GM04504 (cell line): ENCODE data around the gene CRBN.

Experiments used
- DNase-seq: peaks from one replicate; pipeline ENCODE4 v3.0.0-alpha.2; 2012; ENCODE audit warnings: low read depth

CRBN gene

DNA sequence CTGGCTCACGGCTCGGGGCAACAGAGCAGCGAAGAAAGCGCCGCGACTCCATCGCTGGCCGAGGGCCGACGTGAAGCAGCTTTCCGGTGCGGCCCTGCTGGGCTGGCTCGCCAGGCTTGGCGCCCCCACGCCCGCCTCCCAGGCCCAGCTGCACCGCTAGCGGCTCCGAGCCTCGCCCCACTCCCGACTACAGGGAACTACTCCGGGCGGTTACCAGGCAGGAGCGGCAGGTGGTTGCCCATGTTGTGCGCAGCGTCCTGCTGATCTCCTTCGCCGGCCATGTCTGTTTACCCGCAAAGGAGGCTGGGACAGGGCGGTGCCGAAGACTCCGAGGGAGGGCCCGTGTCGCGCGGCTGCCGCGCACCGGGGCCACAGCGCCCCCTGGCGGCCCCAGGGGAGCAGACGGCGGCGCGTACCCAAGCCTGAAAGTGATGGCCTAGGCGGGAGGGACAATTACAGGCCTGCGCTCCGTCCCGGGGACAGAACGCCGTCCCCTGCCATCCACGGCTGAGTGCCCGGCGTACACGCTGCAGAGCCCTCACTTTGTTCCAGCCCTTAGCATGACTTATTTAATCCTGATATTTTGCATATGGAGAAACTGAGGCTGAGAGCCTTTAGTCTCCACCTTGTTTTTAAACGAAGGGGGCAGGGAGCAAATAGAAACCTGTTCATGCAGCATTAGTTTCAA, at the start of gene CRBN:
Gene CRBN, minus strand, starts transcription at position 285 of the 688 bp plus-strand sequence. Its CDS starts 4 bp downstream, at position 281.
- DNase-seq, result peak; percentile 71

DNA sequence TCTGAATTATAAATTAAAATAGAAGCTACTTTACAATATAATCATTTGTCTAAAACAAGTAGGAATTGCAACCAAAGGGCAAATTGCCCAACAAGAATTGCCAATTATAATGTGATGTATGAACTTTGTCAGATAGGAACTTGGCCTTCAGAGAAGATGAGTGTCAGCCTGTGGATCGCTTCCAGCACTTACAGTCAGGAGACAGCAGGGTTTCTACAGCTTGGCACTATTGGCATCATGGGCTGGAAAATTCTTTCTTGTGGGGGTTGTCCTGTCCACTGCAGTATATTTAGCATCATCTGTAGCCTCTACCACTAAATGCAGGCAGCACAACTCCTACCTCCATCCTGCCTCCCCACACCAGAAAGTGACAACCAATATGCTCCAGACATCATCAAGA, 48.1 kb upstream of the CRBN start:
- DNase-seq, result no peak

DNA sequence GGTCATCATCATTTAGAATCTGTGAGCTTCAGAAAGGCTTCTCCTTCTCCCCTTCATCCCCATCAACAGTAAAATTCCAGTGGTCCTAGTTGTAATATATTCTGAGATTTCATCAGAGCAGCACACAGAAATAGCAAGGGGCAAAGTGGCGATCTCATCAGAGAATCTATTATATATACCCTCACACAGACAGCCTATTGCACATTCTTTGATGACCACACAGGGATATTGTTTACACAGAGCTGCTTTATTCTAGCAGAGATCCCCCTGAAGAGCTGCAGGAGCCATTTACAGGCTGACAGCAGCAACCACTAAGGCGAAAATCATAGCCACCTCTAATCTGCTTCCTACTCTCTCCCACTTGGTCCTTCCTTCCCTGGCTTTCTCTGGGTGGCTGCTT, 42.0 kb upstream of the CRBN start:
- no peak for DNase-seq

DNA sequence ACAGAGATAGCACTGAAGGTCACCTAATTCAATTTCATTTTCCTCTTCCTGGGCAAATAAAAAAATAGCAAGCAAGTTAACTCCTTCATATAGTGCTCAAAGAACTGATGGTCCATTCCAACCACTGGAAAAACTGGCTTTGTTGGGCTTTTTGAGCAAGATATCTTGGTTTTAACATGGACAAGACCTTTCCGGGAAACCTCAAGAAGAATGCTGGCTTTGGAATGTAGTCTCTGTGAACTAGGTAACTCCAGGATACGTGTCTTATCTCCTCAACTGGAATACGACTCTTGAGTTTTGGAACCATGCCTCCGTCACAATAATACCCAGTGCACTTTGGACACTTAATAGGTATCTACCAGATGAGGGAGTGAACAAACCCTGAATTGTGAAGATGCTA, 36.9 kb upstream of the CRBN start:
- no peak for DNase-seq

DNA sequence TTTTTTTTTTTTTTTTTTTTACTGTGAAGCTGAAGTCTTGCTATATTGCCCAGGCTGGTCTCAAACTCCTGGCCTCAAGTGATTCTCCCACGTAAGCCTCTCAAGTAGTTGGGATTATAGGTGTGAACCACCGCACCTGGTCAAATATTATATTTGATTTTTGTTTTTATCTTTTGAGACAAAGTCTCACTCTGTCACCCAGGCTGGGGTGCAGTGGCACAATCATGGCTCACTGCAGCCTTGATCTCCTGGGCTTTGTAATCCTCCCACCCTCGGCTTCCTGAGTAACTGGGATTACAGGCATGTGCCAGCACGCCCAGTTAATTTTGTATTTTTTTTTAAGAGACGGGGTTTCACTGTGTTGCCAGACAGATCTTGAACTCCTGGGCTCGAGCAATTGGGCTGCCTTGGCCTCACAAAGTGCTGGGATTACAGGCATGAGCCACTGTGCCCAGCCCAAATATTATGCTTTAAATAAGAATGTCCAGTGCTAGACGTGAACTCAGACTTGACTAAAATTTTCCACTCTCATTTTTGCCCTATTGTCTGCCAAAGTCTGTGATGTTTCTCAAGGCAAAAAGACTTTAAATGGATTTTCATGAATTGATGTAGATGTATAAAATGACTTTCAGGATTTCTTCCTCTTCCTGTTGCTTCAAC, 33.4 kb upstream of the CRBN start:
- no peak for DNase-seq

DNA sequence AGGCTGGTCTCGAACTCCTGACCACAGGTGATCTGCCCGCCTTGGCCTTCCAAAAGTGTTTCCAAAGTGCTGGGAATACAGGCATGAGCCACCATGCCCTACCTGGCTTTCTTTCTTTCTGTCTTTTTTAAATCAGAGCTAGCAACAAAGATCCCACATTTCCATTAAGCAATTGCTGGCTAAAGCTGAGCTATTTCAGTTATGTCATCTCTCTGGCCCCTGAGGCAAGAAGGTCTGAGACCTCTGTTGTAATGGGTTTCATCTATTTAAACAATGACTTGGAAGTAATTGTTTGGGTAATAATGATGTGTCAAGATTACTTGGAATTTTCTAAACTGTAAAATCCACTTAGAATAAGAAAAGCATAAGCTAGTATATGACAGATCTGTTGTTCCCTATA, 30.2 kb upstream of the CRBN start:
- no peak for DNase-seq

DNA sequence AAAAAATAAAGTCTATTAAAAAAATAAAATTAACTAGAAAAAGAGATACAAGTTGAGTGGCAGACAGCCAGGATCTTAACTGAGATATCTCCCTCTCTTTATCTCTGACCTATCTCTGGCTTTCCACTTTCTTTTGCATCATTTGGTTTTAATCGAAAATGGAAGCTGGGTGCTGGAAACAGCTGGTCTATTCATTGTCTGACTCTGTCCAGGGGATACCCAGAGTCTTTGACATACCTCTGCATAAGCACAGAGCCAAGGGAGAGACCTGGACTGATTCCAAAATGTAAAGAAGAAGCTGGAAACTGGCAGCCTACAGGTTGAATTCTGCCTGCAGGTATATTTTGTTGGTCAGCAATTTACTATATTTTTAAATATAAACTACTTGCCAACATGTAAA, 29.6 kb upstream of the CRBN start:
- no peak for DNase-seq

DNA sequence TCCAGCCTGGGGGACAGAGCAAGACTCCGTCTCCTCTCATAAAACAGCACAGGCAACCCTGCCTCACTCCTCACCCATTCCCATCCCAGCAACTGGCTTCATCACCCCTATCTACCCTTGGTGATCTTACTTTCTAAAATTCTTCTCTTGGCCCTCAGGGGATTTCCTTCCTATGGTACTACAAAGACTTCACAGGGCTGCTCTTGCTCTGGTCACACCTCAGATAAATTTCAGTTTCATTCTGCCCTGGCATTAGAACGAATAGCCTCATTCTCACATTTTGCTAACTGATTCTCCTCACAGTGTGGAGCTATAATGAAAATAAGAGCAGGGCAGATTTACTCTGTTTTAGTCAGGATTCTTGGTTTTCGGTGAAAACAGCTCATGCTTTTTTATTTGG, 22.1 kb upstream of the CRBN start:
- no peak for DNase-seq

DNA sequence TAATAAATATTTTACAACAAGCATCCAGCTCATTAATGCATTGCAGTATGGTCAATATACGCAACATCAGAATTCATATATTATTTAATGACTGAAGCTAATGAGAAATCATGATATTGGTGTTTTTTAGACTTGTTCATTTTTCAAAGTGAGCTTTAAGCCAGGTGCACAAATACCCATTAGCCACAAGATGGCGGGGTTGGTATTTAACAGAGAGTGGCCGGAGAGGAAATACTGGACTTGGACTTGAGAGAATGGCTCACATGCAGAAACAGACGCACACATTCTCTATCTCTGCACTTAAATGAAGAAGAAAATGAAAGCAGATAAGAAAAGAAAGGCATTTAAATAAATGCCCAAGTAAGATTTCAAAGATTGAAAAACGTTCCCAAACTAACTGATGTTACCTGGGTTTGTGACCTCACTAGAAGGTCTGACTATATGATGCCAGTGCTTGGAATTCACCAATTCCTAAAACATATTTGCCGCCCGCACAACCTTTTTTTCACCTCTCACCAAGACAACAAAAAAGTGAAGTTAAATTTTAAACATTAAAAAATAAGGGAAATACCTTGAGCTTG, 21.2 kb upstream of the CRBN start:
- peak; percentile 19 for DNase-seq

DNA sequence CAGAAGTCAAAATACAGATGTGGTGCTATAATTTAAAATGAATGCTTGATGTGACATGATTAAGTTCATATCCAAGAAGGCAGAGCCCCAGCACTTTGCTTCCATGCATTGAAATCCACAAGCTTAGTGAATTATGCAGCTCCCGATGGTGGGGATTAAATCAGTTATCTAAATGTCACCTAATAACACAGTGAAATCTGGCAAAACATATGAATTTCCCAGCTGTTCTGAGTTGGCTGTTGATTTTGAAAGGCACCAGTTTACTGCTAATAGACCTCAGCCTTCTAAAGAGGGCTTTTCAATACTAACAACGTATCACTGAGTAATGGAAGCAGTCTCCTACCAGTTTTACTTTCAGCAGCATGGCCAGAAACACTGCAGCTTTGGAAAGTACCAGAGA, 19.8 kb upstream of the CRBN start:
- DNase-seq, result no peak

DNA sequence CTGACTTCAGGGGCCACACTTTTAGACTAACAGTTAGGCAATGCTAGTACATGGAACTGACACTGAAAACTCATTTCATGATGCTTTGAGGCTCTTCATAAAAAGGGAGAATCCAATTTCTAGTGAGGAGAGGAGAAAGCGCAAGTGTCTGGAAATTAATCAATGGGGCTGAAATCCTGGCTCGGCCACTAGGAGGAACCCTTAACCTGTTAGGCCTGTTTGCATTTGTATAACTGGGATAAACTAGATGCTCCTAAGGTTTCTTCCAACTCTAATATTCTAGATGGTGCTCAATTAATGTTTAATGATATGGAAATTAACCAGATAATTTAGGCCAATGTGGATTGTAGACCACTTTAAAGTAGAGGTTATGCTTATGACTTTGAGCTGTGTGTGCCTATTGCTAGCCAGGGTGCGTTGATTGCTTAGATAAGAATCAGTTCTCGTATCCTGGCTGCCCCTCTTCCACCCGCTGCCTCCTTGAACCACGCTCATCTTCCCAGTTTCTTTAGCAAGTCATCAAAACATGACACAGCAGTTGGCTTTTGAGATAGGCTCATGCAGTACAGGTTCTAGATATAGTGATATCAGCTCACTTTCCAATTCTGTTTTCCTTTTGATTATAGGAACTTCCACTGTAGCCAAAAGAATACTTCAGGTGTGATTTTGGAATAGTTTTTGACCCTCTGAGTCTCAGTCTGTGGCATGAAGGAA, 16.8 kb upstream of the CRBN start:
- DNase-seq, result no peak

DNA sequence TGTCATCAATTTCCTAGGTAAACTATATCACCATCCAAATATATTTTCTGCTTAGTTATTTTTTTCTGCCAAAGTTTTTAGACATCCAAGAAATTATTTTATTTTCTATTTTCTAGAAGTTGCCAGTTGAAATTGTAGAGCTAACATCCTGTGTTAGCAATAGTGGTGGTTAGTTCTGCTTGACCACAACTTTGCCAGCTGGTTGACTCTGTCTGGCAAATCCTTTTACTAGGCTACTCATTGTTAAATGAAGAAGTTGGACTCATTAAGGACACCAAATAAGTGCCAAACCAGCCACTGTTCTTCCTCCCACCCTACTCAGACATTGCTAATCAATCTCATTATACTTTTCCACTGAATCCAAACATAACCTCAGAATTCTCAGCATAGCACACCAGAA, 15.4 kb upstream of the CRBN start:
- no peak for DNase-seq

DNA sequence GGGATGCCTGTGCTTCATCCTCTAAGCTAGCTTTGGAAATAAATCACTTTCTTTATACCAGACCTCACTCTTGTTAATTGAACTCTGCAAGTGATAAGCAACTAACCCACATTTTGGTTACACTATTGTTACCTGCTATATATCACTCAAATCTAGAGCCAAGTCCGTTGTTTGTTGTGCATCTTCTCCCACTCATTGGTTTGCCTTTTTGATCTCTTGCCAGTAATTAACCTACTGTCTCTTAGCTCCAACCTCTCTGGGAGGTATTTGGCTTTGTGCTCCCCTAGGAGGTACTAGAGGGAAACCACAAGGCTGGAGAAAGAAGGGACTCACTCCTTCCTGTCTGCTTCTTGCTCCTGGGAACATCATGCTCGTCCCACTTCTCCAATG, 12.8 kb upstream of the CRBN start:
- DNase-seq, result no peak

DNA sequence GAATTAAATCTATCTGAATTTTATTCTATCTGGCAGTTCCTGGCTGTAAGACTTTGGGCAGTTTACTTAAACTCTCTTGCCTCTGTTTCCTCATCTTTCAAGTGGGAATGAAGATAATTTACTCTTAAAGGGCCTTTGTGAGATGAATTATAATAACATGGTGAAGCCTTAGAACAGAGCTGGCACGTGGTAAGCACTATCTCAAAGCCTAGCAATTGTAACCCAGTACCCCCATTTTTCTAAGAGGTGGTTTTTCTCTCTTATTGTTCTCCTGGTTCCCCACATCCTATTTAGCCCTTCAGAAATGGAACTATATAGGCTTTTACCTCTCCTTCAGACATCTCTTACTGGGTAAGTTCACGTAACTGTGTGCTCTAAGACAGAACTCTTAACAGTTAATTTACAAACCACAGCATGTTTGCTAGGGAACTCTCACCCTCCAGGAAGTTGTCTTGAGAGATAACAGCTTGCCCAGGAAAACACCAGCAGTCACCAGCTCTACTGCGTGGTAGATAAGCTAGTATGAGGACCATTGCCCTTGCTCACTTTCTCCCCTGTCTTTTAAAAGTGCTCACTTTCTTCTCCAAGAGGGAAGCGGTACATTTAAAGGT, 12.3 kb upstream of the CRBN start:
- DNase-seq, result no peak

DNA sequence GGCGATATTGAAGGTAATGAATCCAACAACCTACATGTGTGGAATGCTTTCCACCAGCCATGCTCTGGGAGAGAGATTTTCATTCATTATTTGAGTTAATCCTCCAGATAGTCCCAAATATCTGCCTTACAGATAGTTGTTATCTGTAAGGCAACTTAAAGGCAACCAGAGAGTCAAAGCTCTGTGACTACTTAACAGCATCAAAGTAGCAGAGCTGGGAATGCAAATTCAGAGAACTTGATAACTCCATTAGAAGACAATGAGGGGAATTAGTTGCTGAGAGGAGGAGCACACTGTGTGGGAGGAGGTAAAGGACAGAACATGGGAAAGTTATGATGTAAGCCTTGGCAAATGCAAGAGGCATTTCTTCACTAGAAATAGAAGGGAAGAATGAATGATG, 10.5 kb upstream of the CRBN start:
- no peak for DNase-seq

DNA sequence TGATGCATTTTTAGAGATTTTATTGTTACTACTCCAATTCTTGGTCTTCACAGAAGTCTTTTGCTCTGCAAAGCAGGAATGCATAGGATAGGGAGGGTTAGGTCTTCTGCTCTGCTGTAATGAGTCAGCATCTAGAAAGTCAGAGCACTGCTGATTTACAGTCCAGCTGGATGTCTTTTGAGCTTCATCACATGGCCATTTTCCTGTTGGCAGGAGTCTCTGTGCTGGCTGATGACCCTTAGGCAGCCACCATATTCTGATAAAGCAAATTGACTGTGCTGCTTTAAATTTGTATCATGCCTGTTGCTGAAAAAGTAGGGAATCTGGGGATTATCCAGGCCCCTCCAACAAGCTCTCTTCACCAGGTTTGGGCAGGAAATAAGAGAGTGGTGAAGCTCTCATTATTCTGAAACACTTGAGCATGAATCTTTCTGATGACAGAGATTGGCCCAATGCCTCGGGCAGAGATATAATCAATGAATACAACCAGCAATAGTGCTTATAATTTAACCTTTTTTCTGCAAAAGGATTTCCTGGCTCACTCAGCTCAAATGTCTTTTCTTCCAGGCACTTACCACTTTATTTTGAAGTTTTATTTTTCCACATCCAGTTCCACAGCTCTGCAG, 9.7 kb upstream of the CRBN start:
- peak; percentile 24 for DNase-seq

DNA sequence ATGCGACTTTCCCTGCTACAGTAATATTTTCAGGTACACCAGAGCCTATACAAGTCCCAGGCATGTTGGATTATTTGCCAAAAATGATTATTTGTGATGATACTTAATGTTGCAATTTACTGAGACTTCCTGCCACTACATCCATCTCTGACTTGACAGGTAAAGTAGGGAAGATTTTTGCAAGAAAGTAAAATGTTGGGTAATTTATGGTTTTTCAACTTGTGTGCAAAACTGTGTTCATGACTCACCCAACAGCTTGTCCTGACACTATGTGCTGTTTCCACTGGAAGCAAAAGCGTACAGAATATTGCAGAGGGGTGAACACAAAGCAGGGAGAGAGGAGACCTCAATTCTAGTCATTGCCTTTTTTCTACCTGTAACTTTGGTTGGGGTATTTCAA, 5.4 kb upstream of the CRBN start:
- DNase-seq, result no peak

DNA sequence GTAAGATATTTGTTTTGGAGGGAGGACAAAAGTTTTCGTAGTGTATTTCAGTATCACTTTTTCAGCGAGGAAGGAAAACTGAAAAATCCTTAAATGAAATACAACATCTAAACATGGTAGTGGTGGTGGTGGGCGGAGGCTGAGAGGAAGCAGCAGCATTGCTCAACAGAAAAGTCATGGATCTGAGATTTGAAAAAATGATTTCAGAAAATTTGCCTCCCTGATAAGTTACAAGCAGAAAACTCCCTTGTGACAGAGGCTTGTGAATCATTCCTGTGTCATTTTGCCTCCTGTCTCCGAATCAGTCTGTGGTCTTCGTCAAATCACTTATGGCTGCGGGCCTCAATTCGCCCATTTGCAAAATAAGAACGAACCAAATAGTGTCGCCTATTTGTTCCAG, 965 bp upstream of the CRBN start:
- no peak for DNase-seq

DNA sequence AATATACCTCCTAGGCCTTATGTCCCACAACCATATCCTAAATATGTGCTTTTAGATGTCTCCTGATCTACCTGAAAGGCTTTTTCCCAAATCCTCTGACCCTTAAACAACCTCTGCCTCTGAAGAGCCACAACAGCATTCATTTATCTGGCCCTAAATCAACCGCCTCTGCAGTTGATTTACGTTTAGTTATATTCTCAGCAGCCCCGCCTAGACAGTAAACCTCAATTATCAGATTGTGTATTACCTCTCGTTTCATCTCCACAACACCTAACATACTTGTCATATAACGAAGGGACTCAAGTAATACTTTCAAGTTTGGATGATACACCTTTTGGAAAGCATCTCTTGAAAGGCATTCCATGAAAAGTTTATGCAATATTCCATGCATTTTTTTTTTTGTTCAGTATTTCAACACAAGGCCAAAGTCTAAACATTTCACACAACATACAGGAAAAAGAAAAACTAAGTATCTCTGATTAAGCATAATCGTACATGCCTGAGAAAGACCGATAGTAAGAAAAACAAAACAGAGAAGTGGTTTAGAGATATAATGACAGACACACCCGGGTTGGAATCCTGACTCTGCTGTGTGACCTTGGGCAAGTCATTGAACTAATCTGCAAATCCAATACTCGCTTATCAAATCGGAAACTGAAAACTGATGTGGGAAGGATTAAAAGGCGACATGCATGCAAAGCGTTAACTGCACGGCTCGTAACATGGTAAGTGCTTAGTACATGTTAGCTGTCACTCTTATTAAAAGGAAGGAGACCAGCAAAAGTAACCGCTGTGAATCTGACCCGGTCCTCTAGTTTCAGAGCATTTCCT, 778 bp downstream of the CRBN start:
- DNase-seq, result no peak

DNA sequence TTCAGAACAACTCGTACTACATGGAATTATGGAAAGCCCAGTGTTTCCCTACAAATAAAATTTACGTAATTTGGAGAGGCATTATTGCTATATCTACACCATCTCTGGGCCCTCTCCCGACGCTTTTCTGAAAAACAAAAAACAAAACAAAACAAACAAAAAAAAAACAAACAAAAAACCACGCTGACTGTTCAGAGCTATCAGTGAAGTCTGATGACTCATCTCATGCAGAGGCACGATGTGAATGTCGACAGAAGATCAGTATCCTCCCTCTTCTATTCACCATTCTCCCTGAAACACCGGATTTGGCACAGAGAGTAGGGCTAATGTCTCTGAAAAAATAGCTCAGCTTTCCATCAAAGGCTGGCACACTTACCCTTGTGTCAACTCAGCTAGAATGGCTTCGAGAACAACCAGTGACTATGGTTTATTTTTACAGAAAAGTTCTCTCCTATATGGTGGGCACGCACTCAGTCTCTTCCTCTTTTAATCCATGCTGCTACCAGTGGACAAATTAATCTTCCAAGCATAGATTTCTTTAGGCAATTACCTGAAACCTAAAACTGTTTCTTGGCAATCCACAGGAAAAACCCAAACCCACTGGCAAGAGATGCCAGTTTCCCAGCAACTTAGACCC, 1.5 kb downstream of the CRBN start:
- DNase-seq, result no peak

DNA sequence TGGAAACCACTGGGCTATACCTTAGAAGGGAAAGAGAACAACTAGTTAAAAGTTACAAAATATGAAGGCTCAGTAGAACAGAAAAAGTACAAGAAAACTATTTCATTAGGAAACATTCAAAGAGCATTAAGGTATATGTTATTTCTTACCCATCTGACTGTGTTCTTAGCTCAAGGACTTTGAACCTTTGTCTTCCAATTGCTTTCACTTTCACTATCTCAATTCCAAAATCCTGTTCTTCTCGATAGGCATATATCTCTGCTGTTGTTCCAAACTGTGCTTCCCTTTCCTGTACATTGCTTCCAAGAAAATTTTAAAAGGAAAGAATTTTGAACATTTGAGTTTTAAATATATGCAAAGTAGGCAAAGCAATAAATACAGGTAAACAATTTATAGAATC, 6.9 kb downstream of the CRBN start:
- DNase-seq, result no peak
